ENCODE measurements around the gene TESMIN. TPM values are rescaled to one million over a fixed set of nuclear protein-coding genes. Genes with fewer than 3 reads are reported as not detected.
A peak's percentile ranks its signal among the peaks of the same experiment; 100 is the strongest.

The TESMIN gene
- total RNA-seq, 2 experiments from 2014 or later: 3.3 to 11.8 TPM

- H3K4me1 Mint-ChIP-seq: peaks cover 4% of the 10 kb centered on the region
- CTCF ChIA-PET: no interaction called here
- H3K27ac Mint-ChIP-seq: no peak overlapping the region
- H3K27me3 Mint-ChIP-seq: peaks cover 2% of the 10 kb centered on the region
- DNase-seq (no peak), ATAC-seq (no peak)
- peaks cover 3% of the 10 kb centered on the region for H3K36me3 Mint-ChIP-seq
- H3K4me3 Mint-ChIP-seq: no peak overlapping the region
- no peaks in the 10 kb centered on the region for H3K9me3 Mint-ChIP-seq (ENCODE audit: low read depth)
Measured at GRCh38 chr11:68751004-68751325, 355 bp downstream of the TESMIN start.

DNA sequence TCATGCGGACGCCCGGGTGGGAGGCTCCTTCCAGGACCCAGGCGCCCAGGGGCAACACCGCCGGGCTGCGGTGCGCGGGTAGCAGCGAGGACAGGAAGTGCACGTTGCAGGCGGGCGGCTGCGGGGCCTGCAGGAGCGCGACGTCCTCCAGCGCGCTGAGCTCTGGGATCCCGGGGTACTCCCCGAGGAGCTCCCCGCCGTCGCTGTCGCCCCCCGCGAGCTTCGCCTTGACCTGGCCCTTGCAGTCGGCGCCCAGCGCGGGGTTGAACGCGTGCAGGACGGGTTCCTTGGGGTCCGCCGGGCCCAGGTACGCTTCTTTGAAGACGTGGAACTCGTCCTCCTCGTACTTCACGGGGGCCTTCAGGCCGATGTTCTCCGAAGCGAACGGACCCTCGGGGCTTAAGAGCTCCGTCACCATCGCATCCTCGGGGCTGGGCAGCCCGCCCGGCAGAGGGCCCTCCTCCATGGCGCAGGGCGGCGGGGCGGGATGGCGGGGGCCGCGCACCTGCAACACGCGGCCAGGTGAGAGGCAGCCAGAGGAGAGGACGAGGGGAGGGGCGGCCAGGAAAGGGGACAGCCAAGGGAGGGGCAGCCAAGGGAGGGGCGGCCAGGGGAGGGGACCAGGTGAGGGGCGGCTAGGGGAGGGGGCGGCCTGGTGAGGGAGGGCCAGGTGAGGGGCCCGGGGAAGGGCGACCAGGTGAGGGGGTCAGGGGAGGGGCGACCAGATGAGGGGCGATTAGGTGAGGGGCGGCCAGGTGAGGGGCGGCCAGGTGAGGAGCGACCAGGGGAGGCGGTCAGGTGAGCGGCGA lies 921 bp downstream of the TESMIN start:
- peaks cover 2% of the 10 kb centered on the region for H3K27me3 Mint-ChIP-seq
- H3K36me3 Mint-ChIP-seq: peaks cover 3% of the 10 kb centered on the region
- CTCF ChIA-PET: interaction anchor here (1.2 to 1.5 kb wide), 2 partner anchors 16 to 93 kb away, joined by 3 to 4 read pairs; no protein-coding TSS in a partner anchor
- ATAC-seq (no peak), DNase-seq (peak; percentile 44)
- no peak overlapping the region for H3K4me3 Mint-ChIP-seq
- H3K27ac Mint-ChIP-seq: peak overlapping the region; percentile 25
- H3K9me3 Mint-ChIP-seq (ENCODE audit: low read depth): no peaks in the 10 kb centered on the region
- H3K4me1 Mint-ChIP-seq: peaks cover 4% of the 10 kb centered on the region

GRCh38 chr11:68749229-68750123 lies 1.8 kb downstream of the TESMIN start:
- DNase-seq (no peak), ATAC-seq (no peak)
- H3K27me3 Mint-ChIP-seq: peaks cover 2% of the 10 kb centered on the region
- H3K4me1 Mint-ChIP-seq: peaks cover 4% of the 10 kb centered on the region
- no peak overlapping the region for H3K4me3 Mint-ChIP-seq
- CTCF ChIA-PET: interaction anchor here (1.2 to 1.5 kb wide), 2 partner anchors 15 to 94 kb away, joined by 3 to 4 read pairs; no protein-coding TSS in a partner anchor
- peak overlapping the region; percentile 25 for H3K27ac Mint-ChIP-seq
- peaks cover 3% of the 10 kb centered on the region for H3K36me3 Mint-ChIP-seq
- no peaks in the 10 kb centered on the region for H3K9me3 Mint-ChIP-seq (ENCODE audit: low read depth)

- ATAC-seq (no peak), DNase-seq (no peak)
- Mint-ChIP-seq H3K4me1 (peaks cover 4% of the 10 kb centered on the region), H3K9me3 (ENCODE audit: low read depth) (no peaks in the 10 kb centered on the region), H3K4me3 (no peak overlapping the region), H3K36me3 (no peaks in the 10 kb centered on the region), H3K27me3 (peaks cover 2% of the 10 kb centered on the region), H3K27ac (no peak overlapping the region)
- CTCF ChIA-PET: no interaction called here
Measured at GRCh38 chr11:68748061-68748460, 3.3 kb downstream of the TESMIN start.

- Mint-ChIP-seq H3K9me3 (ENCODE audit: low read depth) (no peaks in the 10 kb centered on the region), H3K4me3 (no peak overlapping the region), H3K36me3 (no peaks in the 10 kb centered on the region), H3K27ac (no peak overlapping the region), H3K27me3 (peaks cover 2% of the 10 kb centered on the region), H3K4me1 (no peaks in the 10 kb centered on the region)
- DNase-seq (no peak), ATAC-seq (no peak)
- CTCF ChIA-PET: no interaction called here
Measured at GRCh38 chr11:68743539-68743938, 7.8 kb downstream of the TESMIN start.

GRCh38 chr11:68741463-68741862 lies 9.9 kb downstream of the TESMIN start:
- H3K4me3 Mint-ChIP-seq: no peak overlapping the region
- H3K9me3 Mint-ChIP-seq (ENCODE audit: low read depth): no peaks in the 10 kb centered on the region
- H3K4me1 Mint-ChIP-seq: no peaks in the 10 kb centered on the region
- DNase-seq (no peak), ATAC-seq (no peak)
- no peaks in the 10 kb centered on the region for H3K27me3 Mint-ChIP-seq
- CTCF ChIA-PET: no interaction called here
- no peaks in the 10 kb centered on the region for H3K36me3 Mint-ChIP-seq
- H3K27ac Mint-ChIP-seq: no peak overlapping the region

DNA sequence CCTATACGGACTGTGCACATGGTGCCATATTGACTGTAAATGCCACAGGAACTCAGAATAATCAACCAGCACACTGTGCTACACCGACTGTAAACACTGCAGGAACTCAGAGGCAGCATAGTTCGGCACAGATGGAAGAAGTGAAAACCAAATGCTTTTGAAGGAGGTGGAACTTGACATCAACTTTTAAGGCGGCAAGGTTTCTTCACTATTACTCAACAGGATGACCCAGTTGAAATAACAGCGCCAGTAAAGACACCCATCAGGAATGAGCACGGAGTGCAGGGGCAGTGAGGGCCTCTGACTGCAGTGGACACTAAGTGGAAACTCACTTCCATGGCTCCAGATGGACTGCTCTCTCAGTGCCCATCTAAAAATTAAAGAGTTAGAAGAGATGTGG lies 15.7 kb downstream of the TESMIN start:
- DNase-seq (no peak), ATAC-seq (no peak)
- Mint-ChIP-seq H3K36me3 (no peaks in the 10 kb centered on the region), H3K27ac (no peak overlapping the region), H3K9me3 (ENCODE audit: low read depth) (no peaks in the 10 kb centered on the region), H3K4me3 (no peak overlapping the region), H3K27me3 (peaks cover 5% of the 10 kb centered on the region), H3K4me1 (no peaks in the 10 kb centered on the region)
- CTCF ChIA-PET: no interaction called here

- no peaks in the 10 kb centered on the region for H3K9me3 Mint-ChIP-seq (ENCODE audit: low read depth)
- no peak overlapping the region for H3K27ac Mint-ChIP-seq
- no peak for ATAC-seq
Measured at GRCh38 chr11:68735125-68735524, 16.2 kb downstream of the TESMIN start.

DNA sequence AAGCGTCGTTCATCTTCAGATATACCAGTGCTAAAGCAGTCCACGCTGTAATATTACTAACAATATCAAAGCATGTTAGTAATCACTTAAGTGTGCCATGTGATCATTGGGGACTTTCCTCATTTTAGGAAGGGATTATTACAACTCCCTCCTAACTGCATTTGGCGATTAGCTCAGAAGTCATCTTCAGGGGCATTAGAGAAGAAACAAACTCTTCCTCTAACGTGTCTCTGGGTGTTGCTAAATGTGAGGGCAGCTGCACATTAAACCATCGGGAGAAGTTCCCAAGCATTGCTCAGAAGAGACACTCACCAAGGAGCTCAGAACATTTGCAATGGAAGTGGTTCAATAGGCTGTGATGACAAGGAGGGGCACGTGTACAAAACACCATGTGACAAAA lies 17.2 kb downstream of the TESMIN start:
- Mint-ChIP-seq H3K27me3 (peaks cover 8% of the 10 kb centered on the region), H3K9me3 (ENCODE audit: low read depth) (no peaks in the 10 kb centered on the region), H3K4me3 (no peak overlapping the region), H3K36me3 (no peaks in the 10 kb centered on the region), H3K4me1 (no peaks in the 10 kb centered on the region), H3K27ac (no peak overlapping the region)
- CTCF ChIA-PET: interaction anchor here (1.3 kb wide), 1 partner anchor 110 kb away, joined by 3 read pairs; no protein-coding TSS in a partner anchor
- DNase-seq: no peak
- ATAC-seq: no peak

More at GRCh38 chr11:68735125-68735524, 16.2 kb downstream of the TESMIN start:
- H3K27me3 Mint-ChIP-seq: peaks cover 5% of the 10 kb centered on the region
- H3K36me3 Mint-ChIP-seq: no peaks in the 10 kb centered on the region
- H3K4me1 Mint-ChIP-seq: no peaks in the 10 kb centered on the region
- no peak for DNase-seq
- CTCF ChIA-PET: interaction anchor here (0.9 to 1.3 kb wide), 2 partner anchors 15 to 109 kb away, joined by 3 read pairs; no protein-coding TSS in a partner anchor
- no peak overlapping the region for H3K4me3 Mint-ChIP-seq

- ATAC-seq (no peak), DNase-seq (no peak)
- Mint-ChIP-seq H3K27me3 (peaks cover 19% of the 10 kb centered on the region), H3K9me3 (ENCODE audit: low read depth) (no peaks in the 10 kb centered on the region), H3K4me3 (no peak overlapping the region), H3K27ac (no peak overlapping the region), H3K36me3 (no peaks in the 10 kb centered on the region), H3K4me1 (no peaks in the 10 kb centered on the region)
- CTCF ChIA-PET: no interaction called here
Measured at GRCh38 chr11:68727783-68728182, 23.5 kb downstream of the TESMIN start.

DNA sequence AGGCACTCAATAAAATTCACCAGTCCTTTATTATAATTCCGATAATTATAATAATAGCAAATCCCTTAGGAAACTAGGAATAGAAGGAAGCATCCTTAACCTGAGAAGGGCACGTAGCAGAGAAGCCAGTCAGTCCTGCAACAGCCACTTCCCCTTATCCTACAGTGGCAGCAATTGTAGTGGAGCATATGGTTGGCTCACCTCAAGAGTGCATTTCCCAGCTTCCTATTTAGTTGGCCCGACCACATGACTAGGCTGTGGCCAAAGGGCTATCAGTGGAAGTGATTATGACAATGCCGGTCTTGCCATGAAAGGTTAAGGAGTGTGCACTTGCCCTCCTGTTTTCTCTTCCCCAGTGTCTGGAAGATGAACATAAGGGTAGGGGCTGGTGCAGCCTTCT lies 27.0 kb downstream of the TESMIN start:
- Mint-ChIP-seq H3K27ac (no peak overlapping the region), H3K27me3 (peaks cover 30% of the 10 kb centered on the region), H3K4me3 (no peak overlapping the region), H3K9me3 (ENCODE audit: low read depth) (peaks cover 8% of the 10 kb centered on the region), H3K36me3 (no peaks in the 10 kb centered on the region), H3K4me1 (no peaks in the 10 kb centered on the region)
- CTCF ChIA-PET: no interaction called here
- DNase-seq (no peak), ATAC-seq (no peak)

DNA sequence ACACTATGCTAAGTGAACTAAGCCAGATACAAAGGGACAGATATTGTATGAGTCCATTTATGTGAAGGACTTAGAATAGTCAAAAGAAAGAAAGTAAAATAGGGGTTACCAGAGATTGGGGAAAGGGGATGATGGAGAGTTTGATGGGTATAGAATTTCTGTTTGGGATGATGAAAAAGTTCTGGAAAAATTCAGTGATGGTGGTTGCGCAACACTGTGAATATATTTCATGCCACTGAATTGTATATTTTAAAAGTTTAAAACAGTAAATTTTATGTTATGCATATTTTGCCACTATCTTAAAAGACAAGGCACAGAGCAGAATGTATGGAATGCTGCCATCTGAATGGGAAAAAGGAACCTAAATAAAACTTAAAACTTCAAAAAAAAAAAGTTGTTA lies 29.2 kb downstream of the TESMIN start:
- CTCF ChIA-PET: no interaction called here
- DNase-seq (no peak), ATAC-seq (no peak)
- Mint-ChIP-seq H3K27me3 (peaks cover 21% of the 10 kb centered on the region), H3K9me3 (ENCODE audit: low read depth) (peaks cover 13% of the 10 kb centered on the region), H3K4me1 (no peaks in the 10 kb centered on the region), H3K36me3 (no peaks in the 10 kb centered on the region), H3K4me3 (no peak overlapping the region), H3K27ac (no peak overlapping the region)

DNA sequence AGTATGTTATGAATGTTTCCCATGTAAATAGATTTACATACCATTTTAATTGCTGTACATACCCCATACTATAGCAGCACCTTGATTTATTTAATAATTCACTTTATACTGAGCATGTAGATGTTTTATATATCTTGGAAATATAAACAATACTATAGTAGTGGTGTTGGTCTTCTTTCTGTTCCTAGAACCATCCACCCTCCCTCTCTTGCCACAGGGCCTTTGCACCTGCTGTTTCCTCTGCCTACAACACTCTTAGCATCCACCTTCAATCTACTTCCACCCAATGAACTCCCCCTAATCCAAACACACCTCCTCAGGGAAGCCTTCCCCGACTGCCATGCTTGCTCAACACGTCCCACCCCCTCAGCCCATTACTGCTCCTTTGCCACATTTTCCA lies 30.2 kb downstream of the TESMIN start:
- H3K4me1 Mint-ChIP-seq: no peaks in the 10 kb centered on the region
- ATAC-seq: no peak
- H3K27ac Mint-ChIP-seq: no peak overlapping the region

More for the DNA sequence above, 30.2 kb downstream of the TESMIN start:
- H3K4me3 Mint-ChIP-seq: no peak overlapping the region
- CTCF ChIA-PET: no interaction called here
- DNase-seq: no peak
- H3K36me3 Mint-ChIP-seq: no peaks in the 10 kb centered on the region
- peaks cover 21% of the 10 kb centered on the region for H3K27me3 Mint-ChIP-seq
- H3K9me3 Mint-ChIP-seq (ENCODE audit: low read depth): peaks cover 13% of the 10 kb centered on the region

All from activated CD8-positive, alpha-beta memory T cell treated with anti-CD3 and anti-CD28 coated beads, Interleukin-2, amount 10 ng/mL, durations not matched to agents 7 days and 5 days (primary cell).